Fibroblast of pulmonary artery (primary cell): ENCODE data around the gene MYO5A.
A peak's percentile ranks its signal among the peaks of the same experiment; 100 is the strongest.
"Not testable (repeated sequence)": the region's sequence is repeated elsewhere in the genome, so short reads cannot be mapped to it uniquely, and the experiment has no call there.

ENCODE experiments used
- DNase-seq: peaks from one replicate; pipeline ENCODE4 v3.0.0-alpha.2; 2010; ENCODE audit warnings: low read depth
- H3K4me3 ChIP-seq: replicated peaks from 2 replicates; pipeline ENCODE4 v1.5.1; 2011; ENCODE audit warnings: low read depth, mild to moderate bottlenecking, control low read depth, low read length, moderate library complexity
- CTCF ChIP-seq: IDR thresholded peaks from 2 replicates; pipeline ENCODE4 v1.5.1; 2011; ENCODE audit warnings: mild to moderate bottlenecking, control low read depth, low read length, inconsistent platforms; ENCODE audit errors: missing control alignments

MYO5A gene

GRCh38 chr15:52440946-52441345 lies 87.7 kb downstream of the MYO5A start:
- DNase-seq: no peak
- TF ChIP-seq CTCF: no peak
- H3K4me3 ChIP-seq: no peak overlapping the region

- DNase-seq: no peak
- no peak for TF ChIP-seq CTCF
- H3K4me3 ChIP-seq: no peak overlapping the region
Measured at GRCh38 chr15:52440414-52440813, 88.3 kb downstream of the MYO5A start.

GRCh38 chr15:52439470-52439869 lies 89.2 kb downstream of the MYO5A start:
- TF ChIP-seq CTCF: no peak
- H3K4me3 ChIP-seq: no peak overlapping the region
- DNase-seq: no peak

GRCh38 chr15:52439042-52439441 lies 89.6 kb downstream of the MYO5A start:
- H3K4me3 ChIP-seq, DNase-seq: not testable (repeated sequence)

GRCh38 chr15:52438047-52438446 lies 90.6 kb downstream of the MYO5A start:
- DNase-seq: peak; percentile 72
- TF ChIP-seq CTCF: no peak
- no peak overlapping the region for H3K4me3 ChIP-seq

GRCh38 chr15:52437646-52438045 lies 91.0 kb downstream of the MYO5A start:
- no peak for DNase-seq
- no peak overlapping the region for H3K4me3 ChIP-seq

GRCh38 chr15:52436981-52437380 lies 91.7 kb downstream of the MYO5A start:
- no peak for TF ChIP-seq CTCF
- DNase-seq: no peak
- H3K4me3 ChIP-seq: no peak overlapping the region

More at GRCh38 chr15:52437646-52438045, 91.0 kb downstream of the MYO5A start:
- no peak for TF ChIP-seq CTCF

- no peak for TF ChIP-seq CTCF
- DNase-seq: no peak
- H3K4me3 ChIP-seq: no peak overlapping the region
Measured at GRCh38 chr15:52434885-52435284, 93.8 kb downstream of the MYO5A start.
